GM19463 (cell line): ENCODE results near the gene DNAJC28.
"Not testable (repeated sequence)": the region's sequence is repeated elsewhere in the genome, so short reads cannot be mapped to it uniquely, and the experiment has no call there.

Experiments
- ATAC-seq: cut with Tn5 transposase; IDR thresholded peaks from one replicate; pipeline ENCODE4 v1.9.1; 2021; ENCODE audit warnings: mild to moderate bottlenecking, moderate library complexity; ENCODE audit not compliant: unreplicated experiment

Gene DNAJC28

DNA sequence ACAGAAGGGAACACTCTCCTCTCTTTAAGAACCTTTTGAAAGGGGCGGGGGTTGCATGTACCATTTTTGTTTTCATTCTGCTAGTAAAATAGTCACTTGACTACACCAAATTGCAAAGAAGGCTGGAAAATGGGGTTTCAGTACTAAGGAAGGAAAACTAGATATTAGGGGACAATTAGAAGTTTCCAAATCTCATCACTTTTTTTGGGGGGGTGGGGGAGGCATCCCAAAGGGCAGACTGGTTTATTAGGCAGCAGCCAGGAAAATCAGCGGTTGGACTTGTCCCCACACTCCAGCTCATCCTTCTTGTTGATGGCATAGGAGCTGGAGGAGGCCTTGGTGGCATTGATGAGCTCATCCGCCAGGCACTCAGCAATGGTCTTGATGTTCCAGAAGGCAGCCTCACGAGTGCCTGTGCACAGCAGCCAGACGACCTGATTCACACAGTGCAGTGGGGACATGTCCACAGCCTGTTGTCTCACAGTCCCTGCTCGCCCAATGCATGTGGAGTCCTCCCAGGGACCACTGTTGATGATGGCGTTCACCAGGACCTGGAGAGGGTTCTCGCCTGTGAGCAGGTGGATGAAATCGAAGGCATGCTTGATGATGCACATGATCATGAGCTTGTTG, 10.1 kb downstream of the DNAJC28 start:
- ATAC-seq, result no peak

GRCh38 chr21:33480481-33481103, 10.9 kb downstream of the DNAJC28 start:
- no peak for ATAC-seq

DNA sequence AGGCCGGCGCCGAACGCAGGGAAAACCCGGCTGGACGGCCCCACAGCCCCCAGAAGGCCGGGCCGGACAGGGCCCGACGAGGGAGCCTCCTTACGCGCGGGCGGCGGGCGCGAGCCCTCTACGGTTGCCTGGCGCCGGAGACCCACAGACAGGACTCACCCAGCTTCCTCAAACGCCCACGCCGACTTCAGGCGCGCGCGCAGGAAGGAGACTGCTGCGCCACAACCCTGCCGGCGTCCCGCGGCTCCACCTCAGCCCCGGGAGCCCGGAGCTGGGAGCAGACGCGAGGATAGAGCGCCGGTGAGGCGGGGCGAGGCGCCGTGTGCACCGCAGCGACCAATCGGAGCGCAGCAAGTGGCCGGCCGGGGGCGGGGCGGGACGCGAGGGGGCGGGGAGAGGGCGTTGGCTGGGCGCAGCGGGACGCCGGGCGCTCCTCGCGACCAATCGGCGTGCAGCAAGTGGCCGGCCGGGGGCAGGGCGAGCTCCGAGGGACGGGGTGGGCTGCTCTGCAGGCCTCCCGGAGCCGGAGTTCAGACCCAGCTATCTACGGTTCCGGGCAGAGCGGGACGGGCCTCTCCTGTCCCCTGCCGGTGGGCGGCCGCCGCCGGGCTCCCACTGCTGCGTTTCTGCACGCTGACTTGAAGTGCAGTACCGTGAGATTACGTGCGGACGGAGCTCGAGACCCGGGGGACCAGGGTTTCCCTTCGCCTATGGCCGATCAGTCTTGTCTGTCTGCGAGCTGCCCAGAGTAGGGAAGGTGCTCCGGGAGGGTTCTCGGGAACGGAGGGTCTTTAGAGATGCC, 11.6 kb downstream of the DNAJC28 start, which contains the start of gene TMEM50B:
Gene TMEM50B, minus strand, starts transcription at position 296 of the 802 bp plus-strand sequence. CDS start 11,089 bp downstream, outside the sequence.
- peak; percentile 93 for ATAC-seq

- ATAC-seq, result peak; percentile 5
These were observed 12.4 kb downstream of the DNAJC28 start for GRCh38 chr21:33478935-33479678.

- no peak for ATAC-seq
These were observed 13.3 kb downstream of the DNAJC28 start for GRCh38 chr21:33478182-33478581.

DNA sequence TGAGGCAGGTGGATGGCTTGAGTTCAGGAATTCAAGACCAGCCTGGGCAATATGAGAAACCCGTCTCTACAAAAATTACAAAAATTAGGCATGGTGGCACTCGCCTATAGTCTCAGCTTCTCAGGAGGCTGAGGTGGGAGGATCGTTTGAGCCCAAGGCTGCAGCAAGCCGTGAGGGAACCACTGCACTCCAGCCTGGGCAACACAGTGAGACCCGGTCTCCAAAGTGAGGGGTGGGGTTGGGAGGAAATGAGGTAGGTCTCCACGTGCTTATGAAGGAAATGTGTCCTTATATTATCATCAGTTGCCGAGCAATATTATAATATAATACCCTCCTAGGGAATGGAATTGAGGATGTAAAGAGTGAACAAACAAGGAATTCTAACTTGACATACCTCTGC, 14.4 kb downstream of the DNAJC28 start:
- ATAC-seq, result no peak

DNA sequence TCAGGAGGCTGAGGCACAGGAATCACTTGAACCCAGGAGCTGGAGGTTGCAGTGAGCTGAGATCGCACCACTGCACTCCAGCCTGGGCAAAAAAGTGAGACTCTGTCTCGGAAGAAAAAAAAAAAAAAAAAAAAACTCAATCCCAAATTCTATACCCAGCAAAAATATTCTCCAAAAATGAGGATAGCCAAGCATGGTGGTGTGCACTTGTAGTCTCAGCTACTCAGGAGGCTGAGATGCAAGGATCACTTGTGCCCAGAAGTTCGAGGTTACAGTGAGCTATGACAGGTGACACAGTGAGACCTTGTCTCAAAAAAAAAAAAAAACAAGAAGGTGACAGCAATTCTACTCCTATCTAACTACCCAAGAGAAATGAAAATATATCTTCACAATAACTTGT, 18.2 kb downstream of the DNAJC28 start:
- ATAC-seq, result no peak

DNA sequence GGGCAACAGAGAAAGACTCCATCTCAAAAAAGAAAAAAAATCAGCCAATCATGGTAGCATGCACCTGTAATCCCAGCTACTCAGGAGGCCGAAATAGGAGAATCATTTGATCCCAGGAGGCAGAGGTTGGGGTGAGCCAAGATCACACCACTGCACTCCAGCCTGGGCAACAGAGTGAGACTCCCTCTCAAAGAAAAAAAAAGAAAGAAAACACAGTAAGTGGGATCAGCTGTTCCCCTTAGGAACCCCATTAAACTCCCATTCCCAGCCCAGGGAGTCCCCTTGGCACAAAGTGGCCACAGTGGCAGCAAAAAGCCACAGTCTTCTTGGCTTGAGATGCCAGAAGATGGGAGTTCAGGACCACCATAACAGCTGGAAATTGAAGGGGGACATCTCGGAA, 20.8 kb downstream of the DNAJC28 start:
- ATAC-seq, result no peak

DNA sequence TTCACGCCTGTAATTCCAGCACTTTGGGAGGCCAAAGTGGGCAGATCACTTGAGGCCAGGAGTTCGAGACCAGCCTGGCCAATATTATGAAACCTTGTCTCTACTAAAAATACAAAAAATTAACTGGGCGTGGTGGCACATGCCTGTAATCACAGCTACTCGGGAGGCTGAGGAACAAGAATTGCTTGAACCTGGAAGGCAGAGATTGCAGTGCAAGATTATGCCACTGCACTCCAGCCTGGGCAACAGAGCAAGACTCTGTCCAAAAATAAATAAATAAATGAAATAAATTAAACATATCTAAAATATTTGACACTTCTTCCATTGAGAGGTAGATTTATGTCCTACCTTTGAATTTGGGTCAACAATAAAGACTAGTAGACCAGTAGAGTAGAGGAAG, 22.3 kb downstream of the DNAJC28 start:
- not testable (repeated sequence) for ATAC-seq

GRCh38 chr21:33461538-33462250, 29.8 kb downstream of the DNAJC28 start:
- ATAC-seq, result no peak

DNA sequence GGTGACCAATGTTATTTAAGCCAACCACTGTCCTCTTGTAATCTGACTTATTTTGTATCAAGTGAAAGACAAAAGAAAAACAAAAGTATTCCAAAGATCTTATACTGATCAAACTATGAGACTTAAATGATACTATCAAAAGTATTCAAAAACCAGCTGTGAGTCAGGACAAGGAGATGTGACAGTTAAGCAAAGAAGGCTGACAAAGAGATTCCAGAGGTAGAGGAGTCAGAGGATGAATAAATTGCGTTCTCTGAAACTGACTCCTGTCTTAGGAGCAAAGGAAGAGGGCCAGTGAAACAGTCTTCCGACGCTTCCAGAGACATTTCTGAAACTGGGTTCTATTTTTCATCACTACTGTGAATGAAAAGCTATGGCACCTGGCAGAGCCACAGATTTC, 32.7 kb downstream of the DNAJC28 start:
- ATAC-seq, result no peak

- no peak for ATAC-seq
These were observed 35.6 kb downstream of the DNAJC28 start for GRCh38 chr21:33455686-33456446.

DNA sequence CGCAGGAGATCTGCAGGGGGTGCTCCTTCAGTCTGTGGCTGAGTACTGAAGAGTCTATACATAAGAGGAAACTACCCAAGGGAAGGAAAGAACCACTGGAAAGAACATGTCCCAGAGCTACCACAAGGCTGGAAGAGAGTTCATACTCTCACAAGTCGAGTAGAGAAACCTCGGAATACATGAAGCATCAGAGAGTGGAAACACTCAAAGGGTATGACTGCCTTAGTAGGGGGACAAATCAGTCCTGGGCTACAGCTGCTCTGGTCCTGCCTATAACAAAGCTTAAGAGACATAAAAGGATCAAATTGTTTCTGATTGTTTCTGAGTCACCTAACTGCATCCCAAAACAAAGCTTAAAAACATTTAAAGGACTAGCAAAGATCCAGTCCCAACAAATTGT, 39.2 kb downstream of the DNAJC28 start:
- ATAC-seq, result no peak

DNA sequence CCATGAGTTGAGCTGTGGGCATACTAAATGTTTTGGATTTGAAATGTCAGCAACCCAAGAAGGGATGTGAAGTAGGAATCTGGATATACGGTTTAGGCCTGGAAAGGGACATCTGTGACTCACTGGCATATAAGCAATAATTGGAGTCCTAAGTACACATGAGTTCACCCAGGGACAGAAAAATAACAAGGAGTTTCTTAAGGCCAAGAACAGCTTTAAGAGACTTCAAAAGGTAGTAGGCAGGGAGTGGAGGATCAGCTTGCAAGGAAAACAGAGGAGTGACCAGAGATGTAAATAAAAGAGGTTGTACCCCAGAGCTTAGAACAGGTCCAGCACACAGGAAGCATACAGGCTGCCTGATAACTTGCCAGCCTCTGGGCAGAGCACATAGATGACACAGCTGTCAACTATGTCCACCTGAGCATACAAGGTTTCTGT, 39.9 kb downstream of the DNAJC28 start:
- ATAC-seq, result no peak

- no peak for ATAC-seq
These were observed 41.9 kb downstream of the DNAJC28 start for GRCh38 chr21:33449616-33450015.

- ATAC-seq, result not testable (repeated sequence)
These were observed 44.9 kb downstream of the DNAJC28 start for GRCh38 chr21:33446620-33447019.

GRCh38 chr21:33444499-33444898, 47.0 kb downstream of the DNAJC28 start:
- no peak for ATAC-seq

GRCh38 chr21:33443194-33443593, 48.3 kb downstream of the DNAJC28 start:
- ATAC-seq, result no peak
